ENCODE data around the gene RFC5. TPM values are rescaled to one million over a fixed set of nuclear protein-coding genes. Genes with fewer than 3 reads are reported as not detected.

The RFC5 gene
- total and polyA plus RNA-seq, 12 donors, result 5.8 to 28.0 (median 8.6) TPM

DNA sequence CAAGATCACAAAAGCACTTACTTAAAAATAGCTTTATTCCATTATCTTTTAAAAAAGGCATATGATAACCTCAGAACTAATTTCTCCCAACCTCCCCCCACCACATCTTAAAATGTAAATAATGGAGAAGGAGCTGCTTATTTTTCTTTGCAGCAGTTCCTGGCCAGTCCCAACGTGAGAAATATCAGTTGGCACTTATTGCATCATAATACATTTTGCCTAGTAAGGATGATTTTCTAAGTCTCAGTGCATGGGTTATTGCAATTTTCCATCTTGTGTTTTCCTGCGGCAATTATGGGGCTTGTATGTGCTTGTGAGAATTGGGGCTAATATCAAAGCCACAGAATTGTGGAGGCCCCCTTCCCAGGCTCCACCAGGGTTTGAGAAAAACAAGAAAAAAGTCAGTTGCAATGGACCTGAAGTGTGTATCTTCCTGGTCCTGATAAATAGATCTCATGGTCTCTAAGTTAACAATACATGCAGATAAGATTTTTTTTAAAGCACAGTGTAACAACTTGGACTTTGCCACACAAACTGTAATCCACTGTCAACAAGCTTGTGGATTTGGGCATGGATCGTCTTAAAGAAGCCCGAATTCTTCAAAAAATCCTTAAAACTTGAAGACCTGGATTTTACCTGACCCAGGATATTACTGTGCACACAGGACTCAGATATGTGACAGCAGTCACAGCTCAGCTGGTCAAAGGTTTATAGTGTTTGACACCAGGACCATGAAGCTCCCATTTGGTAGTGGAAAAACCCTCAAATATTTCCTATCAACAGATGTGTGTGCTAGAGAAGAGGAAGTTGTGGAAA lies 47.3 kb downstream of the RFC5 start:
- intact Hi-C loops (cut with DNase I), result no loop called here
- Histone ChIP-seq H3K4me3 (no peak overlapping the region), H3K27ac (peak overlapping the region in 4 of 5 donors; percentile 5 to 97 (median 56)), H3K27me3 (no peaks in the 10 kb centered on the region), H3K9me3 (replicated peaks in 1 of 3) (no peaks in the 10 kb centered on the region), H3K4me1 (replicated peaks in 1 of 2) (peaks cover 14 to 36% of the 10 kb centered on the region in 2 donors), H3K36me3 (replicated peaks in 1 of 2) (no peaks in the 10 kb centered on the region)
- WGBS, 4 donors, result 73 to 78% (median 73%) methylated on average over 4 of the region's 4 CpGs
- DNase-seq, result no peak
- TF ChIP-seq, protein P1, sequence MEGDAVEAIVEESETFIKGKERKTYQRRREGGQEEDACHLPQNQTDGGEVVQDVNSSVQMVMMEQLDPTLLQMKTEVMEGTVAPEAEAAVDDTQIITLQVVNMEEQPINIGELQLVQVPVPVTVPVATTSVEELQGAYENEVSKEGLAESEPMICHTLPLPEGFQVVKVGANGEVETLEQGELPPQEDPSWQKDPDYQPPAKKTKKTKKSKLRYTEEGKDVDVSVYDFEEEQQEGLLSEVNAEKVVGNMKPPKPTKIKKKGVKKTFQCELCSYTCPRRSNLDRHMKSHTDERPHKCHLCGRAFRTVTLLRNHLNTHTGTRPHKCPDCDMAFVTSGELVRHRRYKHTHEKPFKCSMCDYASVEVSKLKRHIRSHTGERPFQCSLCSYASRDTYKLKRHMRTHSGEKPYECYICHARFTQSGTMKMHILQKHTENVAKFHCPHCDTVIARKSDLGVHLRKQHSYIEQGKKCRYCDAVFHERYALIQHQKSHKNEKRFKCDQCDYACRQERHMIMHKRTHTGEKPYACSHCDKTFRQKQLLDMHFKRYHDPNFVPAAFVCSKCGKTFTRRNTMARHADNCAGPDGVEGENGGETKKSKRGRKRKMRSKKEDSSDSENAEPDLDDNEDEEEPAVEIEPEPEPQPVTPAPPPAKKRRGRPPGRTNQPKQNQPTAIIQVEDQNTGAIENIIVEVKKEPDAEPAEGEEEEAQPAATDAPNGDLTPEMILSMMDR (IDR thresholded peaks at IDR 0.05), result no peak
- no peak for TF ChIP-seq POLR2A (IDR thresholded peaks at IDR 0.05)

DNA sequence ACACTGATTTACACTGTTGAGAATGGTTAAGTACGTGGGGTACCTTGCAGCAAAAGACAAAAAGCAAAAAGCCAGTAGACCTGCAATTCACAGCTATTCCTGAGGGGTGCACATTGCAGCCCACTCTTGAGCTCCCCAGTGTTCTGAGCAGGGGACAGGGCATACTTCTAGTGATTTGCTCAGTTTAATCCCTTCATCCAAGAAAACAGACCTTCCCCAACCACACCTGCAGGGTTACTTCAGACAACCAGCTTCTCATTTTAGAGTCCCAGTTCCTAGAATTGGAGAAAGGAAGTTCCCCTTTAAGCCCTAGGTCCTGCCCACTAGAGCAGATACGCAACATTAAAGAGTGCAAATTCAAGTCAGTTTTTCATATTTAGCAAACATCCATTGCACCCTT lies 48.1 kb downstream of the RFC5 start:
- Histone ChIP-seq H3K36me3 (replicated peaks in 1 of 2) (no peaks in the 10 kb centered on the region), H3K9me3 (replicated peaks in 1 of 3) (no peaks in the 10 kb centered on the region), H3K27ac (peak overlapping the region in 3 of 5 donors; percentile 14 to 35 (median 16)), H3K4me1 (replicated peaks in 1 of 2) (peaks cover 11 to 28% of the 10 kb centered on the region in 2 donors), H3K4me3 (no peak overlapping the region), H3K27me3 (no peaks in the 10 kb centered on the region)
- no peak for TF ChIP-seq POLR2A (IDR thresholded peaks at IDR 0.05)
- TF ChIP-seq, protein P1 (IDR thresholded peaks at IDR 0.05), result no peak
- intact Hi-C loops (cut with DNase I), result no loop called here
- WGBS, 4 donors, result 38 to 48% (median 43%) methylated on average over 2 of the region's 2 CpGs
- DNase-seq, result no peak

DNA sequence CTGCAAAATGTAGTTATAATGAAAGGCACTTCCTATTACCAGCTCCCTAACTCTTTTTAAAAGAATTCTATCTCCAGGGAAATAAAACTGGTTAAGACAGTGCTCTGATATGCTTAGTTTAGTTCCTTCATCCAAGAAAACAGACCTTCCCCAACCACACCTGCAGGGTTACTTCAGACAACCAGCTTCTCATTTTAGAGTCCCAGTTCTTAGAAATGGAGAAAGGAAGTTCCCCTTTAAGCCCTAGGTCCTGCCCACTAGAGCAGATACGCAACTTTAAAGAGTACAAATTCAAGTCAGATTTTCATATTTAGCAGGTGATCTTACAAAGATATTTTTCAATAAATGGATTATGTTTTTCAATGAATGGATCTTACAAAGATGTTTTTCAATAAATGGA lies 48.9 kb downstream of the RFC5 start:
- no peaks in the 10 kb centered on the region for H3K9me3 ChIP-seq (replicated peaks in 1 of 3)
- H3K4me3 ChIP-seq, result peak overlapping the region in 1 of 4 donors; percentile 18
- H3K27ac ChIP-seq, result peak overlapping the region in 1 of 5 donors; percentile 17
- no peaks in the 10 kb centered on the region for H3K27me3 ChIP-seq
- DNase-seq, result no peak
- intact Hi-C loops (cut with DNase I), result no loop called here
- no peaks in the 10 kb centered on the region for H3K36me3 ChIP-seq (replicated peaks in 1 of 2)
- TF ChIP-seq, protein P1 (IDR thresholded peaks at IDR 0.05), result no peak
- TF ChIP-seq POLR2A (IDR thresholded peaks at IDR 0.05), result no peak
- H3K4me1 ChIP-seq (replicated peaks in 1 of 2), result peaks cover 11 to 23% of the 10 kb centered on the region in 2 donors
- WGBS, 4 donors, result 43 to 69% (median 68%) methylated on average over 1 of the region's 1 CpG

DNA sequence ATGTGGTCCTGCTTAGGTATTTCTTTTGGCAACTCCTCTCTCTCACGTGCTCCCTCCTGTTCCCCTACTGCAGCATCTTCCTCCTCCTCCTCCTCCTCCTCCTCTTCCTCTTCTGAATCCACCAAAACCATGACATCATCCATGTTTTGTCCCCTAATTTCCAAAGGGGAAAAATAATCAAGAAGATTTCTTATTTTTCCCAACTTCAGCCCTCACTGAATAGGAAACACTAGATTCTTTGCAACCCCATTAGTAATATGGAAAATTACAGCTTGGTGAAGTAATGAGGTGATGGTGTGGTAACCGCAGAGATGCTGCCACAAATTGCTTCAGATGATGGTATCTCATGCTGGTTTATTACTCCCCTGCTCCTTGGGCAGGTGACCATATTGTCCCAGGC lies 51.9 kb downstream of the RFC5 start:
- intact Hi-C loops (cut with DNase I), result no loop called here
- Histone ChIP-seq H3K9me3 (replicated peaks in 1 of 3) (no peaks in the 10 kb centered on the region), H3K4me3 (no peak overlapping the region), H3K27me3 (no peaks in the 10 kb centered on the region), H3K4me1 (replicated peaks in 1 of 2) (peaks cover 0 to 13% of the 10 kb centered on the region in 2 donors), H3K36me3 (replicated peaks in 1 of 2) (no peaks in the 10 kb centered on the region), H3K27ac (no peak overlapping the region)
- TF ChIP-seq, protein P1 (IDR thresholded peaks at IDR 0.05), result no peak
- no peak for TF ChIP-seq POLR2A (IDR thresholded peaks at IDR 0.05)
- no peak for DNase-seq
- WGBS, 4 donors, result 85 to 92% (median 89%) methylated on average over 2 of the region's 2 CpGs
